Measurements from ENCODE around the gene ARHGAP6. TPM values are rescaled to one million over a fixed set of nuclear protein-coding genes. Genes with fewer than 3 reads are reported as not detected.

ARHGAP6 gene
- total RNA-seq, 6 donors from 2014 or later: 14.4 to 40.9 (median 18.0) TPM

DNA sequence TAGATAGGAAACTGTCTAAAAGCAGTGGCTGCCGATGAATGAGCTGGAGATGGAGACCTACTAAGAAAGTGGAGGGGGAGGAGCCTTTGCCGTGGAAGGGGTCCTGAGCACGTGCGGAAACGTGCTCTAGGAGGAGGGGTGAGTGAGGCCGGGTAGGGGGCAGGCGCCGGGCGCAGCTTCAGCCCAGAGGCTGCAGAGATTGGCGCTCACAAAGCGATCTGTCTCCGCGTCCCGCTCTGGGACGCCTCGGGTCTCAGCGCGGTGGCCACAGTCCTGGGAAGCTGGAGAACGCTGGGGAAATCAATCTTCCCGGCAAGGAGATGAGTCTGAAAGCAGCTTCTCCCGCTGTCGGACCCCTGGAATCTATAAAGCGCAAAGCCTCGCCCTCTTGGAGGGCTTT lies 444 bp upstream of the ARHGAP6 start:
- H3K36me3 ChIP-seq: no peaks in the 10 kb centered on the region
- WGBS, 2 donors: 1 to 26% methylated on average over 10 to 24 of the region's 24 CpGs
- H3K27me3 ChIP-seq: peaks cover 0 to 14% (median 0%) of the 10 kb centered on the region in 4 donors
- TF ChIP-seq POLR2A (IDR thresholded peaks at IDR 0.05): no peak
- TF ChIP-seq, protein P1, sequence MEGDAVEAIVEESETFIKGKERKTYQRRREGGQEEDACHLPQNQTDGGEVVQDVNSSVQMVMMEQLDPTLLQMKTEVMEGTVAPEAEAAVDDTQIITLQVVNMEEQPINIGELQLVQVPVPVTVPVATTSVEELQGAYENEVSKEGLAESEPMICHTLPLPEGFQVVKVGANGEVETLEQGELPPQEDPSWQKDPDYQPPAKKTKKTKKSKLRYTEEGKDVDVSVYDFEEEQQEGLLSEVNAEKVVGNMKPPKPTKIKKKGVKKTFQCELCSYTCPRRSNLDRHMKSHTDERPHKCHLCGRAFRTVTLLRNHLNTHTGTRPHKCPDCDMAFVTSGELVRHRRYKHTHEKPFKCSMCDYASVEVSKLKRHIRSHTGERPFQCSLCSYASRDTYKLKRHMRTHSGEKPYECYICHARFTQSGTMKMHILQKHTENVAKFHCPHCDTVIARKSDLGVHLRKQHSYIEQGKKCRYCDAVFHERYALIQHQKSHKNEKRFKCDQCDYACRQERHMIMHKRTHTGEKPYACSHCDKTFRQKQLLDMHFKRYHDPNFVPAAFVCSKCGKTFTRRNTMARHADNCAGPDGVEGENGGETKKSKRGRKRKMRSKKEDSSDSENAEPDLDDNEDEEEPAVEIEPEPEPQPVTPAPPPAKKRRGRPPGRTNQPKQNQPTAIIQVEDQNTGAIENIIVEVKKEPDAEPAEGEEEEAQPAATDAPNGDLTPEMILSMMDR (IDR thresholded peaks at IDR 0.05): no peak
- no peak for TF ChIP-seq EP300 (IDR thresholded peaks at IDR 0.05)
- H3K4me1 ChIP-seq: peaks cover 0 to 20% (median 0%) of the 10 kb centered on the region in 4 donors
- H3K4me3 ChIP-seq: peak overlapping the region in 3 of 4 donors; percentile 31 to 47 (median 46)
- DNase-seq (peak in 1 of 2 donors; percentile 50), ATAC-seq (ENCODE audit: low FRiP score in 2 of 2) (no peak)
- peak overlapping the region in 2 of 4 donors; percentile 12 to 62 for H3K27ac ChIP-seq
- H3K9me3 ChIP-seq: peaks cover 0 to 8% (median 0%) of the 10 kb centered on the region in 4 donors

DNA sequence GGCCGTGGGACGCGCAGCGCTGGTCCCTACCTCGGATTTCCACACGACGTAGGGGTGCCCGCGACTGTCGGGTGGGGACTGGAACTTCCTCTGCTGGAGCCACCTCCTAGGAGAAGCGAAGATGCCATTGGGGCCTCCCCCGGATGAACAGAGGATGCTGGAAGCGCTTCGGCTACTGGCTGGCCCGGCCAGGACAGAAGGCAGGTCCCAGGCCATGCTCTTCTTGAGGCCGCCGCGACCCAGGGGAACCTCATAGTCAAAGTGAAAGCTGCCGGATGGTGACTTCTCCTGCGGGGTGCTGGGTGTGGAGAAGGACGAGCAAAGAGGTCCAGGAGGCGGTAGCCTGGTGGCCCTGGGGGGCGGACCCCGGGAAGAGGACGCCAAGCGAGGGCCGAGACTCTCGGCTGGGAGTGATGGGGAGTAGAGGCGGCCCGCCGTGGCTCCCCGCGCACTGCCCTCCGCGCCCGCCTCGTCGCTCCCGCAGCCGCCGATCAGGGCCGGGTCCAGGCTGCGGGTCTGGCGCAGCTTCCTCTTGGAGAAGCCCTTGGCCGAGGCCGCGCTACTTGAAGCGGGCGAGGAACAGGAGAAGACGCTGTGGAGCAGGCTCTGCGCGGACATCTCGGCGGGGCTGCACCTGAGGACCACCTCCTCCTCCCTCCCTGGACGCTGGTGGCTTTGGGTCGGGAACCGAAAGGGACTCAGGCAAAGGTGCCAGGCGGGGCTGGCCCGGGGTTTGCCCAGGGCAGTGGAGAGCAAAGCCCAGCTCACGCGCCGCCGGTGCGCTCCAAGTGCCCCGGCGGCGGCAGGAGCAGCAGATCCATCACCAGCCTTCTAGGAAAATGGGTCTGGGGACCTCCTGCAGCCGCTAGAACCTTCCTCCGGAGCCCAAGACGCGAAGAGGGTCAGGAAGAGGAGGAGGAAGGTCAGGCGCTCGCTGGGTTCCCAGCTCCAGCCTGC lies 1.2 kb downstream of the ARHGAP6 start:
- DNase-seq (peak in 1 of 2 donors; percentile 44), ATAC-seq (ENCODE audit: low FRiP score in 2 of 2) (peak in 1 of 2 donors; percentile 40)
- H3K9me3 ChIP-seq: peaks cover 0 to 8% (median 0%) of the 10 kb centered on the region in 4 donors
- peaks cover 0 to 14% (median 0%) of the 10 kb centered on the region in 4 donors for H3K27me3 ChIP-seq
- peak overlapping the region in 3 of 4 donors; percentile 58 to 67 (median 62) for H3K27ac ChIP-seq
- H3K4me3 ChIP-seq: peak overlapping the region; percentile 16 to 47 (median 38)
- 41% methylated on average over 60 of the region's 73 CpGs; no CpG with 5 or more reads in 1 of the 2 donors for WGBS, 2 donors
- TF ChIP-seq, protein P1 (IDR thresholded peaks at IDR 0.05): no peak
- TF ChIP-seq POLR2AphosphoS5 (IDR thresholded peaks at IDR 0.05) (no peak), EP300 (IDR thresholded peaks at IDR 0.05) (no peak), POLR2A (IDR thresholded peaks at IDR 0.05) (no peak)
- H3K4me1 ChIP-seq: peaks cover 0 to 20% (median 0%) of the 10 kb centered on the region in 4 donors
- no peaks in the 10 kb centered on the region for H3K36me3 ChIP-seq

DNA sequence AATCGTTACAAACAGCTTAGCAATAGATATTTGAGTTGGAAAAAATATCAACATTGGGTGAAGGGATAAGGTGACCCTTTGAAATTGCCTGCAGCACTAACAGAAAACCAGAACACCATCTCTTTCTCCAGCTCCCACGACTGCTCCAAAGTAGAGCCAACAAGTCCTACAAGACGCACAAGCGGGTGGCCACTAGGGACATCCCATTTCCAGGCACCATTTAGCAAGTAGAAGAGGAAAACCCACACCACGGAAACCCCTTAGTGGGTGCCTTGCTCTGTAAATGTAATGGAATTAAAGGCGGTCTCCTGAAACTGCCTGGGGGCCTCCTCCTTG lies 1.9 kb downstream of the ARHGAP6 start:
- Histone ChIP-seq H3K4me1 (peaks cover 0 to 20% (median 0%) of the 10 kb centered on the region in 4 donors), H3K4me3 (peak overlapping the region in 3 of 4 donors; percentile 31 to 47 (median 46)), H3K27ac (peak overlapping the region in 3 of 4 donors; percentile 58 to 67 (median 62)), H3K36me3 (no peaks in the 10 kb centered on the region), H3K27me3 (peaks cover 0 to 14% (median 0%) of the 10 kb centered on the region in 4 donors), H3K9me3 (peaks cover 0 to 8% (median 0%) of the 10 kb centered on the region in 4 donors)
- 15 to 46% methylated on average over 1 to 6 of the region's 6 CpGs for WGBS, 2 donors
- ATAC-seq (ENCODE audit: low FRiP score in 2 of 2) (no peak), DNase-seq (no peak)
- TF ChIP-seq POLR2A (IDR thresholded peaks at IDR 0.05) (no peak), EP300 (IDR thresholded peaks at IDR 0.05) (no peak), POLR2AphosphoS5 (IDR thresholded peaks at IDR 0.05) (no peak)
- TF ChIP-seq, protein P1 (IDR thresholded peaks at IDR 0.05): no peak

DNA sequence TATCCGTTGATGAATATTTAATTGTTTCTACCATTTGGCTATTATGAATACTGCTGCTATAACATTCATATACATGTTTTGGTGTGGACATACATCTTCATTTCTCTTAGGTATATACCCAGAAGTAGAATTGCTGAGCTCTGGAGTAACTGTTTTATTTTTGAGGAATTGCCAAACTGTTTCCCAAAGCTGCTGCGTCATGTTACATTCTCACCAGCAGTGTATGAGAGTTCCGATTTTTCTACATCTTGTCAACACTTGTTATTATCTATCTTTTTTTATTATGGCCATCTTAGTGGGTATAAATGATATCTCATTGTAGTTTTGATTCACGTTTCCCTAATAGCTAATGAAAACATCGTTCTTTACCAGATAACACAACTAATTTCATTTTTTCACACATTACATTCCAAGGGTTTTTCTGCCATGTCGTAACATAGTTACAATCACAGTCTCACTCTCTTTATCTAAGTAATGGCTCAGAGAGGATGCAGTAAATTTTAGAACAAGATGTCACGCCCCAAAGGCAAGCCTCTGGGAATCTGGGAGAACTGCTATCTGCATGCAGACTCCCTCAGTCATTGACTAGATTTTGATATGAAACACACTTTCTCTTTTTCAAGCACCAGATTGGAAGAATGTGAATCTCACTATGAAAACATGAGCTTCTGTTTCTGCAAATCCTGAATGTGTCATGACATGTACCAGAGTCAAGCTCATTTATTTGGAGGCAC lies 10.3 kb downstream of the ARHGAP6 start:
- H3K4me1 ChIP-seq: no peaks in the 10 kb centered on the region
- TF ChIP-seq POLR2A (IDR thresholded peaks at IDR 0.05) (no peak), POLR2AphosphoS5 (IDR thresholded peaks at IDR 0.05) (no peak), EP300 (IDR thresholded peaks at IDR 0.05) (no peak)
- TF ChIP-seq, protein P1 (IDR thresholded peaks at IDR 0.05): no peak
- no peak overlapping the region for H3K27ac ChIP-seq
- 76 to 77% methylated on average over 7 of the region's 7 CpGs for WGBS, 2 donors
- H3K9me3 ChIP-seq: no peaks in the 10 kb centered on the region
- ATAC-seq (ENCODE audit: low FRiP score in 2 of 2): no peak
- DNase-seq: no peak
- no peak overlapping the region for H3K4me3 ChIP-seq
- H3K27me3 ChIP-seq: no peaks in the 10 kb centered on the region
- H3K36me3 ChIP-seq: no peaks in the 10 kb centered on the region

Data from upper lobe of left lung (tissue), 6 donors.